Left colon (tissue), 2 donors: Measurements from ENCODE around the gene MPI. TPM values are rescaled to one million over a fixed set of nuclear protein-coding genes. Genes with fewer than 3 reads are reported as not detected.

Experiments
- ATAC-seq: fragments of 200-7000 bp; cut with Tn5 transposase; one replicate; pipeline ENCODE4 v1.9.1; 2020; ENCODE audit warnings: mild to moderate bottlenecking, moderate library complexity
- DNase-seq, 2 donors: peaks; one replicate each; pipeline ENCODE4 v3.0.0-alpha.2; 2020
- intact Hi-C, 2 donors: fragments of 100-400 bp; cut with DNase I in 1 of 2; cut with micrococcal nuclease in 1 of 2; formaldehyde crosslinking; loops; one replicate each; pipeline versions ENCODE4 v1.11.2 to v1.14.0; 2022; cut with DNase I, micrococcal nuclease
- total RNA-seq, 2 donors: library from RNA; stranded (reverse); fragmentation: NEBNext Ultra II Directional; extraction: Animal tissue kit (Norgen Biotek cat#: 25700); gene quantifications; one replicate each; pipeline ENCODE4 v1.2.1, GENCODE V29; 2021
- donor health status: DM: no; HTN: no; CAD: no.
- donor health status: DM: yes; HTN: yes; CAD: no.

Gene MPI
- total RNA-seq, 2 donors from 2014 or later = 62.2 to 76.7 TPM

- intact Hi-C loops = loop anchor here in 1 of 2 donors (5.0 kb wide), 1 partner anchor 39 kb away; no protein-coding TSS in a partner anchor
- DNase-seq (no peak), ATAC-seq (no peak)
Observed at GRCh38 chr15:74857671-74858368, 32.0 kb upstream of the MPI start.

GRCh38 chr15:74858369-74858740 lies 31.5 kb upstream of the MPI start:
- DNase-seq (no peak), ATAC-seq (no peak)
- intact Hi-C loops = loop anchor here in 1 of 2 donors (5.0 kb wide), 1 partner anchor 39 kb away; no protein-coding TSS in a partner anchor

- intact Hi-C loops = no loop called here
- DNase-seq (no peak), ATAC-seq (peak; percentile 13)
Observed at GRCh38 chr15:74863239-74864056, 26.4 kb upstream of the MPI start.

GRCh38 chr15:74864296-74864695 lies 25.5 kb upstream of the MPI start:
- ATAC-seq (peak; percentile 36), DNase-seq (no peak)
- intact Hi-C loops = no loop called here

GRCh38 chr15:74865316-74865715 lies 24.5 kb upstream of the MPI start:
- intact Hi-C loops = no loop called here
- DNase-seq (no peak), ATAC-seq (no peak)

GRCh38 chr15:74866090-74866489 lies 23.8 kb upstream of the MPI start:
- ATAC-seq (no peak), DNase-seq (no peak)
- intact Hi-C loops = no loop called here

GRCh38 chr15:74867466-74868038 lies 22.3 kb upstream of the MPI start:
- DNase-seq (no peak), ATAC-seq (no peak)
- intact Hi-C loops = no loop called here

- DNase-seq (peak; percentile 36 to 74), ATAC-seq (peak; percentile 42)
- intact Hi-C loops = no loop called here
Observed at GRCh38 chr15:74868059-74868458, 21.8 kb upstream of the MPI start.

GRCh38 chr15:74869372-74869725 lies 20.5 kb upstream of the MPI start:
- ATAC-seq (no peak), DNase-seq (no peak)
- intact Hi-C loops = no loop called here

- peak; percentile 72 to 87 for DNase-seq
- intact Hi-C loops = no loop called here
- ATAC-seq = peak; percentile 59
Observed at GRCh38 chr15:74869726-74870407, 20.0 kb upstream of the MPI start.

GRCh38 chr15:74870436-74871215 lies 19.2 kb upstream of the MPI start:
- intact Hi-C loops = no loop called here
- no peak for DNase-seq
- no peak for ATAC-seq

GRCh38 chr15:74872702-74873035 lies 17.2 kb upstream of the MPI start:
- no peak for ATAC-seq
- intact Hi-C loops = no loop called here
- DNase-seq = no peak

- peak; percentile 77 for ATAC-seq
- DNase-seq = peak; percentile 95 to 98
Observed at GRCh38 chr15:74873036-74873755, 16.6 kb upstream of the MPI start, which contains the start of gene SCAMP2. Gene SCAMP2, minus strand, starts transcription at chr15:74873365. Its CDS starts 110 bp downstream, at chr15:74873255.

GRCh38 chr15:74873756-74874424 lies 16.0 kb upstream of the MPI start:
- ATAC-seq = no peak
- peak in 1 of 2 donors; percentile 56 for DNase-seq
- intact Hi-C loops = no loop called here

More at GRCh38 chr15:74873036-74873755, 16.6 kb upstream of the MPI start, which contains the start of gene SCAMP2:
- intact Hi-C loops = no loop called here

GRCh38 chr15:74878273-74878672 lies 11.6 kb upstream of the MPI start:
- DNase-seq (no peak), ATAC-seq (no peak)
- intact Hi-C loops = no loop called here

- intact Hi-C loops = no loop called here
- ATAC-seq = no peak
- no peak for DNase-seq
Observed at GRCh38 chr15:74882528-74882927, 7.3 kb upstream of the MPI start.

GRCh38 chr15:74884428-74885223 lies 5.2 kb upstream of the MPI start:
- DNase-seq (no peak), ATAC-seq (no peak)
- intact Hi-C loops = no loop called here
